Endothelial cell of umbilical vein (primary cell): ENCODE data around the gene CISD3. TPM values are rescaled to one million over a fixed set of nuclear protein-coding genes. Genes with fewer than 3 reads are reported as not detected.

Source experiments
- BruUV-seq: library from RNA; stranded (reverse); fragments of 400-500 nt; replicated peaks from 2 replicates; lab custom pipeline; 2021; lab: Mats Ljungman, UMichigan
- CTCF ChIA-PET: fragments of 300-600, 350-600 bp; sonication (Branson Sonifier 250); formaldehyde crosslinking; loops from one replicate; lab custom pipeline; 2021; ENCODE audit warnings: antibody characterized with exemption, inconsistent platforms; lab: Charles Lee
- POLR2A ChIA-PET: fragments of 300-600, 350-600 bp; sonication (Branson Sonifier 250); formaldehyde crosslinking; loops from one replicate; lab custom pipeline; 2021; ENCODE audit warnings: antibody characterized with exemption, inconsistent platforms; lab: Charles Lee
- DNase-seq: peaks from one replicate; pipeline ENCODE4 v3.0.0-alpha.2; 2011; ENCODE audit warnings: low read depth, low spot score
- FAIRE-seq: peaks from 2 replicates; lab custom pipeline; 2011; peaks lifted over from hg19 to GRCh38; lab: Jason Lieb, UNC
- H2AFZ ChIP-seq: 2 replicates; pipeline ENCODE4 v1.6.0; 2012; ENCODE audit warnings: low read depth, low read length, control low read depth, inconsistent platforms
- H3K27ac ChIP-seq: 2 replicates; pipeline ENCODE4 v1.5.1; 2011; ENCODE audit warnings: low read depth, mild to moderate bottlenecking, control low read depth, low read length, moderate library complexity; ENCODE audit not compliant: insufficient read depth
- H3K27me3 ChIP-seq, 2 experiments: 2 replicates each; pipeline versions ENCODE4 v1.6.0 to v1.6.1; 2011; ENCODE audit warnings: low read length in 2 of 2, mixed read lengths in 1 of 2; ENCODE audit not compliant: control insufficient read depth in 2 of 2, insufficient read depth in 2 of 2
- H3K36me3 ChIP-seq, 2 experiments: 2 replicates in 1 of 2; 3 replicates in 1 of 2; pipeline ENCODE4 v1.5.1; 2011; ENCODE audit warnings: low read length in 2 of 2, mild to moderate bottlenecking in 1 of 2, moderate library complexity in 1 of 2; ENCODE audit not compliant: control insufficient read depth in 2 of 2, insufficient read depth in 2 of 2; ENCODE audit errors: extremely low read depth in 1 of 2
- H3K4me1 ChIP-seq: 3 replicates; pipeline ENCODE4 v1.5.1; 2011; ENCODE audit warnings: mild to moderate bottlenecking, low read length; ENCODE audit not compliant: control insufficient read depth, insufficient read depth; ENCODE audit errors: extremely low read depth
- H3K4me2 ChIP-seq: 2 replicates; pipeline ENCODE4 v1.6.1; 2011; ENCODE audit warnings: low read length, control low read depth, mixed read lengths; ENCODE audit not compliant: insufficient read depth
- H3K4me3 ChIP-seq, 3 experiments: fragments of 200-600 bp in 1 of 3; sonication (generic), shearing (Covaris generic) in 1 of 3; replicated peaks in 1 of 3; 2 replicates each; pipeline ENCODE4 v1.5.1; 2011 to 2016; ENCODE audit warnings: control low read depth in 3 of 3, low read length in 3 of 3, mild to moderate bottlenecking in 2 of 3, inconsistent platforms in 1 of 3, low read depth in 1 of 3, moderate library complexity in 1 of 3; ENCODE audit not compliant: insufficient read depth in 1 of 3
- H3K79me2 ChIP-seq: 2 replicates; pipeline ENCODE4 v1.6.0; 2012; ENCODE audit warnings: low read length, inconsistent platforms; ENCODE audit not compliant: control insufficient read depth, insufficient read depth
- H3K9ac ChIP-seq: replicated peaks from 2 replicates; pipeline ENCODE3; 2011; ENCODE audit warnings: low read length, control low read depth; ENCODE audit not compliant: insufficient read depth; ENCODE audit errors: extremely low read depth
- H3K9me1 ChIP-seq: replicated peaks from 3 replicates; pipeline ENCODE4 v1.6.0; 2011; ENCODE audit warnings: mild to moderate bottlenecking, low read length; ENCODE audit not compliant: control insufficient read depth, insufficient read depth; ENCODE audit errors: extremely low read depth
- H3K9me3 ChIP-seq: replicated peaks from 2 replicates; pipeline ENCODE4 v1.5.1; 2012; ENCODE audit warnings: low read length, inconsistent platforms; ENCODE audit not compliant: control insufficient read depth, insufficient read depth
- H4K20me1 ChIP-seq: replicated peaks from 2 replicates; pipeline ENCODE3; 2011; ENCODE audit warnings: mild to moderate bottlenecking, low read length; ENCODE audit not compliant: control insufficient read depth, insufficient read depth; ENCODE audit errors: extremely low read depth
- CTCF ChIP-seq, 2 donors: IDR thresholded peaks; 1 replicate in 1 of 2; 2 replicates in 1 of 2; pipeline ENCODE4 v1.5.1; 2011; ENCODE audit warnings: low read length in 2 of 2, mild to moderate bottlenecking in 2 of 2, moderate library complexity in 2 of 2, control low read depth in 1 of 2, inconsistent platforms in 1 of 2, low read depth in 1 of 2; ENCODE audit not compliant: insufficient read depth in 1 of 2; ENCODE audit errors: extremely low read depth in 1 of 2
- EZH2 ChIP-seq: IDR thresholded peaks from 2 replicates; pipeline ENCODE4 v1.6.1; 2012; ENCODE audit warnings: borderline replicate concordance, low read depth, mild to moderate bottlenecking, moderate library complexity, low read length, inconsistent platforms; ENCODE audit not compliant: severe bottlenecking
- FOS ChIP-seq: IDR thresholded peaks from 2 replicates; pipeline ENCODE4 v1.6.1; 2011; ENCODE audit warnings: mild to moderate bottlenecking, low read length, moderate library complexity, borderline replicate concordance; ENCODE audit not compliant: insufficient read depth
- GATA2 ChIP-seq: IDR thresholded peaks from 2 replicates; pipeline ENCODE4 v1.7.0; 2011; ENCODE audit warnings: low read depth, mild to moderate bottlenecking, moderate library complexity, mixed read lengths, low read length; ENCODE audit not compliant: insufficient read length, insufficient read depth
- JUN ChIP-seq: IDR thresholded peaks from 2 replicates; pipeline ENCODE4 v1.6.1; 2011; ENCODE audit warnings: borderline replicate concordance, low read depth; ENCODE audit not compliant: insufficient read length, insufficient read depth
- MAX ChIP-seq: IDR thresholded peaks from 2 replicates; pipeline ENCODE4 v1.6.1; 2011; ENCODE audit not compliant: insufficient read depth, insufficient read length
- MYC ChIP-seq: IDR thresholded peaks from one replicate; pipeline ENCODE4 v1.6.1; 2011; ENCODE audit warnings: mild to moderate bottlenecking, low read depth, low read length
- POLR2A ChIP-seq: IDR thresholded peaks from 2 replicates; pipeline ENCODE4 v1.6.1; 2012; ENCODE audit warnings: low read depth, mild to moderate bottlenecking, control low read depth, low read length
- POLR2AphosphoS5 ChIP-seq: IDR thresholded peaks from 2 replicates; pipeline ENCODE4 v1.6.1; 2012; ENCODE audit warnings: low read depth, mild to moderate bottlenecking, control low read depth, low read length, moderate library complexity; ENCODE audit not compliant: insufficient read depth
- dilution Hi-C: fragments of 300-500 bp; cut with MboI; formaldehyde crosslinking; loops from one replicate; pipeline ENCODE4 v1.15.0; 2019; ENCODE audit warnings: low sequenced_read_pairs; ENCODE audit not compliant: extremely low pct_ligation_motif_present
- intact Hi-C: fragments of 100-400 bp; cut with micrococcal nuclease; formaldehyde crosslinking; loops from one replicate; pipeline ENCODE4 v1.10.0; 2022
- polyA plus RNA-seq, 4 experiments: library from polyadenylated mRNA; depleted of rRNA in 3 of 4; stranded (reverse) in 3 of 4; unstranded in 1 of 4; fragments of >200 nt; gene quantifications; 2 replicates each; pipeline versions ENCODE4 v1.2.1 to v1.2.3, GENCODE V29; 2011 to 2012; ENCODE audit warnings: missing spikeins in 1 of 4
- total RNA-seq: library from RNA; stranded (reverse); gene quantifications from 2 replicates; pipeline ENCODE4 v1.2.3, GENCODE V29; 2021

CISD3 gene
- total and polyA plus RNA-seq, 2 donors (not counting 3 experiments of a cell fraction or from before 2014, with no cell fraction given), result 8.7 to 23.7 TPM

GRCh38 chr17:38707678-38708351, 22.3 kb upstream of the CISD3 start:
- no peaks in the 10 kb centered on the region for H4K20me1 ChIP-seq
- FAIRE-seq, result no peak
- POLR2A ChIA-PET, result no interaction called here
- H3K79me2 ChIP-seq, result peaks cover 16% of the 10 kb centered on the region
- dilution Hi-C loops, result no loop called here
- no TSS peak for BruUV-seq
- CTCF ChIA-PET, result interaction anchor here (0.6 to 3.8 kb wide), 2 partner anchors 27 to 31 kb away, joined by 3 to 39 read pairs; no protein-coding TSS in a partner anchor
- no peaks in the 10 kb centered on the region for H3K9me3 ChIP-seq
- intact Hi-C loops, result no loop called here
- no peak overlapping the region for H3K4me3 ChIP-seq
- no peak overlapping the region for H2AFZ ChIP-seq
- no peaks in the 10 kb centered on the region for H3K9me1 ChIP-seq
- no peak overlapping the region for H3K9ac ChIP-seq
- H3K36me3 ChIP-seq, result peaks cover 0 to 23% of the 10 kb centered on the region in 2 experiments
- H3K27ac ChIP-seq, result no peak overlapping the region
- H3K27me3 ChIP-seq, result no peaks in the 10 kb centered on the region
- peaks cover 31% of the 10 kb centered on the region for H3K4me1 ChIP-seq
- TF ChIP-seq EZH2 (no peak), MAX (no peak), CTCF (IDR thresholded peaks at IDR 0.05; ENCODE audit: extremely low read depth in 1 of 2, insufficient read depth in 1 of 2, low read depth in 1 of 2, low read length in 2 of 2) (no peak), FOS (no peak), GATA2 (no peak), POLR2AphosphoS5 (no peak), MYC (no peak), POLR2A (no peak), JUN (no peak)
- no peak for DNase-seq
- H3K4me2 ChIP-seq, result no peak overlapping the region
